GM12865 (cell line): Measurements from ENCODE around the gene DNAJB8.

ENCODE experiments used
- DNase-seq: peaks from one replicate; pipeline ENCODE4 v3.0.0; 2010; ENCODE audit warnings: low read depth
- H3K4me3 ChIP-seq: 2 replicates; pipeline ENCODE4 v1.5.1; 2011; ENCODE audit warnings: mild to moderate bottlenecking, low read depth, low read length, control low read depth
- CTCF ChIP-seq: IDR thresholded peaks from 2 replicates; pipeline ENCODE4 v1.5.1; 2011; ENCODE audit warnings: low read length, control low read depth, low read depth, inconsistent platforms; ENCODE audit not compliant: insufficient read depth; ENCODE audit errors: missing control alignments

The DNAJB8 gene

GRCh38 chr3:128499724-128500275 is 33.1 kb upstream of the DNAJB8 start:
- TF ChIP-seq CTCF = no peak
- no peak overlapping the region for H3K4me3 ChIP-seq
- no peak for DNase-seq

DNA sequence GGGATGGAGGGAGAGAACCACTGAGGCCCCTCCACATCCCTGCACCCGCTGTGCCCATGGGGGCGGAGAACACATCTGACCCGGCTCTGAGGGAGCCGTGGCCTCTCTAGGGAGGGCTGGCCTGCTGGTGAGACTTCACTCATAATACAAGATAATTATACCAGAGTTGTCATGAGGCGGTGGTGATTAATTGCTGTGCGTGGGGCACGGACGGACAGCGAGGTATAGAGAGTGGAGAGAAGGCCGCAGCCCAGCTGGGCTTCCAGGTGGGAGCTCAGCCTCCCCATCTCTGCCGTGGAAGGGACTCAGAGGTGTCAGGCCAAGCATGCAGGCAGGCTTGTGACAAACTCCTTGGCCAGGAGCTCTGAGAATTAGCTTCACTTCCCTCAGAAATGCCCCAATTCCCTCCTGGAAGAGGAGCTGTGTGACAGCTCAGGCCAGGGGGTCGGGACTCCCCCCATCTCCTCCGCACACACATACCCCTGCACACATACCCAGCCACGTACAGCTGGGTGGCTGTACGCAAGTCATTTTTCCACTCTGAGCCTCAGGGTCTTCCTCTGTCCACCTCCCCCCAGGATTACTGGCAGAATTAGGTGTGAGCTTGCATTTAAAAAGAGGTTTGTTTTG is 32.3 kb upstream of the DNAJB8 start:
- TF ChIP-seq CTCF = no peak

GRCh38 chr3:128498127-128498626 is 31.5 kb upstream of the DNAJB8 start:
- no peak for TF ChIP-seq CTCF
- H3K4me3 ChIP-seq = no peak overlapping the region
- no peak for DNase-seq

More for the DNA sequence above, 32.3 kb upstream of the DNAJB8 start:
- H3K4me3 ChIP-seq = no peak overlapping the region
- no peak for DNase-seq

GRCh38 chr3:128497305-128498126 is 30.8 kb upstream of the DNAJB8 start:
- TF ChIP-seq CTCF = peak; percentile 69
- peak; percentile 46 for DNase-seq
- peak overlapping the region; percentile 32 for H3K4me3 ChIP-seq

DNA sequence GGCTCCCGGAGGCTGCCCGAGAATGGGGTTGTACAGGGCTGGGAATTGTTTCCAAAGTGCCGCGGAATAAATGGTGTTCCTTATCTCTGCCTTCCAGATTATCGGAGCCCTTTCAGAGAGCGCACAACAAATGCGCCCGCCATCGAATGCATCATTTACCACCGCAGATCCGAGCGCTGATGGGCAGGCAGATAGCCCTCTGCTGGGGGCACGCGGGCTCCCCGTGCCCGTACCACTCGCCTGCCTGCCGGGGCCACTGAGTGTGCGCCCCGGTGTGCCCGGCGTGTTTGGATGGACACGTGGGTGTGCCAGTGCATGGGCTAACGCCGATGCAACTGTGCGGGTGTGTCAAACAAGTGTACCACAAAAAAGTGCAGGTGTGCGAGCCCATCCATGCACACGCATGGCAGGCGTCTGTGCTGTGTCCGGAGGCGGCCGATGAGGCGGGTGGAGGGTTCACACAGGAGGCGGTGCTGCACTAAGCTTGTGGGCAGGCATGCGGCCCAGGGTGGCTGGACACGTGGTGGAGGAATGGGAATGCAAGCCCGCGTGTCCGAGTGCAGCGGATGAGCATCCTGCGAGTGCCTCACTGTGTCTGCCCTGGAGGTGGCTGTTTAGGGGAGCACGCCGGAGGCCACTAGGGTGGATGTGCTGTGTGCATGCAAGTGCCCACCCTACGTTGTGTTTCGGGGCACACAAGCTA is 30.1 kb upstream of the DNAJB8 start:
- no peak for DNase-seq
- TF ChIP-seq CTCF = no peak
- no peak overlapping the region for H3K4me3 ChIP-seq

GRCh38 chr3:128496019-128496601 is 29.4 kb upstream of the DNAJB8 start:
- TF ChIP-seq CTCF = no peak
- no peak overlapping the region for H3K4me3 ChIP-seq
- no peak for DNase-seq
